ENCODE results near the gene EXOC2.

EXOC2 gene

GRCh38 chr6:490251-491037 is 202.5 kb downstream of the EXOC2 start:
- DNase-seq: no peak

DNA sequence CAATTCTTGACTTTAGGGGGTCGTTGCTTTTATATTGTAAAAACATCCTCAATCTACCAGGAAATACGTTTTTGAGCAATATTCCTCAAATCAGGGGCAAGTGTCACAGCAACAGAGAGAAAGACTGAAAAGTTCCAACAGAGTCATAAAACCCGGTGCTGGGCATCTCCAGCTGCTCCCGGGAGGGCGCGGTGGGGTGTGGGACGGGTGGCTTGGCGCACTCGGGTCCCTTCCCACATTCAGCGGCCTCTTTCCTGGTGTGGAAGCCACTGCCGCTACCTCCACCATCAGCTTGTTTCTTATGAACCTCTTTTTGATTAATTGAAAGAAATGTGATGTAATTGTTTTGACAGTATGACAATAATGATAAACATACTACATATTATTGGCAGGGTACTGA is 203.2 kb downstream of the EXOC2 start:
- DNase-seq: no peak

DNA sequence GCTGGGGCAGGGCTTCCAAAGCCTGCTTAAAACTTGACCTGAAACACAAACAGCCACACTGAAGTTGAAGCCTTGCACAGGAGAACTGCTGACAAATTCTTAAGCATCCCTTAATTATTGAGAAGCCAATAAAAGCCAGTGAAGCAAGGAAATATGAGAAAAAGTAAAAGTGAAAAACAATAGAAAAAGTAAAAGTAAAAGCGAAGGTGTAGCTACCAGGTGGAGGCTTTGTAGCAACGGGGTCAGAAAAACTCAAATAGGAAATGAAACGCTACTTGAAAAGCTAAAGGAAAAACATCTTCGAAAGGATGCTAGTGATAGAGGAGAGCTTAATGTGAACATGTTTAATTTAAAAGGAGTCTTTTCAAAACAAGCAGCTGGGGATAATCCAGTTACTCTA is 203.9 kb downstream of the EXOC2 start:
- no peak for DNase-seq

- DNase-seq: no peak
These were observed 205.0 kb downstream of the EXOC2 start for GRCh38 chr6:487956-488355.

- no peak for DNase-seq
These were observed 207.2 kb downstream of the EXOC2 start for GRCh38 chr6:485655-486170.

- no peak for DNase-seq
These were observed 208.2 kb downstream of the EXOC2 start for GRCh38 chr6:484746-485145.

- no peak for DNase-seq
These were observed 208.7 kb downstream of the EXOC2 start for GRCh38 chr6:484086-484745.

GRCh38 chr6:475314-475713 is 217.6 kb downstream of the EXOC2 start:
- no peak for DNase-seq

GRCh38 chr6:474453-475185 is 218.3 kb downstream of the EXOC2 start:
- DNase-seq: no peak

DNA sequence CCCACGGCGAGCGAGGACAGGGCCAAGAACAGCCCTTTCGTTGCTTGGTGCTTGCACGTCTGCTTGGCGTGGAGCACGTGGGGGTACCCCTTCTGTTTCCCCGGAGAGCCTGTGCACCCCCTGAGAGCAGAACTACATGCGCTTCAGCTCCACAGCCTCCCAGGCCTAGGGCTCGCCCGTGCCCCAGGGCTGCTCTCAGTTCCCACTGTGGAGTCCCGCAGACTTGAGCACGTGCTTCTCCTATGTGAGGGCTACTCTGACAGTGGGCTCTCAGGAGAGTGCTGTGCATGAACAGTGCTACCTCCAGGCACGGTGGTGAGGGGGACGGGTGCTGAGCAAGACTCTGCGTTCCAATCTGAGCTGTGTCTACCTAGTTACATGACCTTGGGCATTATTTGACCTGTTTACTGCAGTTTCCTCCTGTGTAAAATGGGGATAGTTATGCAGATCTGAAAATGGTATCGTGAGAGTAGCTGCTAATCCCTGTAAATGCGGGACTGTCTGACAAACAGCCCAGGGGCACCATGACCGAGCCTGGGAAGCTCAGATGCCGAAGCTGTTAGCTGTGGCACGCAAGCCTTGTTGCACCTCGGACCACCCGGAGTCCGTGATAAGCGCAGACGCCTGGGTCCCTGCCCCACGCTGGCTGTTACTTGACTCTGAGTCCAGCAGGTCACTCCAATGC is 219.0 kb downstream of the EXOC2 start:
- DNase-seq: no peak

DNA sequence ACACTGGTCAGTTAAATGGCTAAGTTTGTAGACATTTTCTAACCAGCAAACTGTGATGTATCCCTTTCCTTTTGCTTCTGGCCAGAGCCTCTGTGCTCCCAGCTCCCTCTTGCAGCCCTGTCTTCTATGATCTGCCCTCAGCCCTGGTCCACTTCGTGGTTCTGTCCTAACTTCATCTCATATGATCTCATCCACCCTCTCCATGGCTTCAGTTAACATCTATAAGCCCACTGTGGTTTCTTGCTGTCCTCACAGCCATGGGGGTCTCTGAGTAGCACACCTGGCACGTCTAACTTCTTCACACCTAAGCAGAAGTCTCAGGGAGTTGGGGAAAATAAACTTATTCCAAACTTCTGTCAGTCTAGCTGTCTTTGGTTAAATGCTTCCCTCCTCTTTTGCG is 219.6 kb downstream of the EXOC2 start:
- no peak for DNase-seq

- DNase-seq: no peak
These were observed 222.0 kb downstream of the EXOC2 start for GRCh38 chr6:470901-471448.

DNA sequence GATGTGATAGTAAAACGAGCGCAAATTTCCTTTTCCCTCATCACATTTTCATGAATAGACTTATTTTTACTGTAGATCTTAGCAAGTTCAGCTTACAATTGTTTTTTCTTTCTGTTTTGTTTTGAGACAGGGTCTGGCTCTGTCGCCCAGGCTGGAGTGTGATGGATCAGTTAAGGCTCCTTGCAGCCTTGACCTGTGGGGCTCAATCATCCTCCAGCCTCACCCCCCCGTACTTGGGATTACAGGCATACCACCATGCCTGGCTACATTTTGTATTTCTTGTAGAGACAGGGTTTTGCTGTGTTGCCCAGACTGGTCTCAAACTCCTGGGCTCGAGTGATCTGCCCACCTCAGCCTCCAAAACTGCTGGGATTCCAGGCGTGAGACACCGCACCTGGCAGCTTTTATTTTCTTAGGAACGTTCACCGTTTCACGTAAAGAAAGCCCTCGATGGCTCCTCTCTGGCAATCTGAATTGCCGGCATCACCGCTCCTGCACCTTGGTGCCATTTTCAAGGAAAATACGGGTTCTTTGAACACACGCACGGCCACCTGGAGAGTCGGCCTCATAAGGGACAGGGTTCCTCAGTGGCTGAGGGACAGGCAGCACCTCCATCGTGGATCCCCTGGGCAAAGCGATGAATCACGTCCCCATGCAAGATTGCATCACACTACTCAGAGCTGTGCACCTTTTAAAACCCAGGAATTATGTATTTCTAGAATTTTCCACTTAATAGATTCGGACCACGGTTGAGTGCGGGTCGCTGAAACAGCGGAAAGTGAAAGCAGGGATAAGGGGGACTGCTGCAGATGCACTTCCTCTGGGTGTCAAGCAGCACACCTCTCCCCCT is 222.7 kb downstream of the EXOC2 start:
- DNase-seq: no peak

DNA sequence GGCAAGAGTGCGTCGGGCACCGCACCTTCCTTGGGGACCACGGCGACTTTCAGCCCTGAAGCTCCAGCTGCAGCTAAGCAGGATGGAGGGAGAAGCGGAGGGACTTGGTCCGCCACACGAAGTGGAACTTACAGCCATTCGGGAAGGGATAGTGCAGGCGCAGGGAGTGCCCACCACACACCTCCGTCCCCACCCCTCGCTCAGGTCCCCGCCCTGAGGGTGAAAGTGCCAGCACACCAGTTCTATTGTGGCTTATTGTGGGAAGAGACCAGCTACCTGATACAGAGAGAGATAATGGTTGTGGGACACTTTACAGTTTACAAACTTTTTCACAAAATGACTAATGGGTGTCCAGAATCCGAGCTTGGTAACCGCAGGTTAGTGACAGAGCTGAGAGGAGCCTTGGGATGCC is 225.3 kb downstream of the EXOC2 start:
- DNase-seq: no peak

DNA sequence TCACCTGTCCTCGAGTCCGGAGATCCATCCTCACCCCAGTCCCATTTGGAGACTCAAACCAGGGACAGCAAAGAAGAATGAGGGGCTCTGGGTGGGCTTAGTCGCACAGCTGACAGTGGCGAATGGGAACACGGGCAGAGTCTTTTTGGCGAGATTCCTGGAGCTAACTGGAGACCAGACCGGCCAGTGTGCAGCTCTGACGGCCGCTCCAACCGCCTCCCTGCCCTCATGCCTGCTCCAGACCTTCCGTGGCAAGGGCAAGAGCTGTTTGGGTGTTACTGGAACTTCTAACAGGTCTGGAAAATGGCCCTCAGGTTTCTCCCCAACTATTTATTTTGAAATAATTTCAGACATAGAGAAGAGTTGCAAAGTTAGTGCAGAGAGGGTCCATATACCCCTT is 225.8 kb downstream of the EXOC2 start:
- DNase-seq: no peak

DNA sequence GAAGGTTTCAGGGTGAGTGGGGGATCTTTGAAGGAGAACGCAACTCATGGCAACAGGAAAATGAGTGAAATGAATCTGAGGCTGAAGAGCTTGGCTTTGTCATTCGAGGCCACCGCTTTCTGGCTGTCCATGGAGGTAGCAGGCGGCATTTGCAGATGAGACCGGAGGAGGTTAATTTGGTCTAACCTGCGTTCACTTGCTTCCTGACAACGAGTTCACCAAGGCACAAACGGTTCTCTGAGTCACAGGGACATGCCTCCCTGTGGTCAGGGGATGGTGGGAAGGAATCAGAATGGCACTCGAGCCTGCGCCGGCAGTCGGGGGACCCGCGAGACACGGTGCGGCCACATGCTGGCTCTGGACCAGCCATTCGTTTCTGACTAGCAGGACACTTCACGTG is 226.4 kb downstream of the EXOC2 start:
- DNase-seq: no peak

GRCh38 chr6:465531-466348 is 227.2 kb downstream of the EXOC2 start:
- no peak for DNase-seq

DNA sequence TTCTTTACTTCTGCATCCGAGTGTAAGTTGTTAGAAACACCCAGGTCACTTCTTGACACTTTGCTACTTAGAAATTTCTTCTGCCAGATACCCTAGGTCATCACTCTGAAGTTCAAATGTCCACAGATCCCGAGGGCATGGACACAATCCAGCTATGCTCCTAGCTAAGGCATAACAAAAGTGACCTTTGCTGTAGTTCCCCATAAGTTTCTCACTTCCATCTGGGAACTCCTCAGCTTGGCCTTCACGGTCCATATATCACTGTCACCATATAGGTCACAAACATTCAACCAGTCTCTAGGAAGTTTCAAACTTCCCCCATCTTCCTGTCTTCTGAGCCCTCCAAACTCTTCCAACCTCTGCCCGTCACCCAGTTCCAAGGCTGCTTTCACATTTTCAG is 236.1 kb downstream of the EXOC2 start:
- no peak for DNase-seq

- no peak for DNase-seq
These were observed 236.5 kb downstream of the EXOC2 start for GRCh38 chr6:456358-456867.

- DNase-seq: no peak
These were observed 237.1 kb downstream of the EXOC2 start for GRCh38 chr6:455835-456234.
